Left renal pelvis (tissue), 4 donors: ENCODE measurements around the gene CPT1A. TPM values are rescaled to one million over a fixed set of nuclear protein-coding genes. Genes with fewer than 3 reads are reported as not detected.

Source experiments
- DNase-seq, 4 donors: peaks; one replicate each; pipeline ENCODE4 v3.0.0-alpha.2; 2013; ENCODE audit warnings: low read depth in 4 of 4, low spot score in 3 of 4
- polyA plus RNA-seq, 4 donors: library from polyadenylated mRNA; unstranded; fragments of 120-200 nt; gene quantifications; one replicate each; pipeline ENCODE4 v1.2.1, GENCODE V29; 2013; ENCODE audit not compliant: insufficient read length in 4 of 4

CPT1A gene
- polyA plus RNA-seq, 4 donors = 29.1 to 36.5 (median 32.5) TPM

DNA sequence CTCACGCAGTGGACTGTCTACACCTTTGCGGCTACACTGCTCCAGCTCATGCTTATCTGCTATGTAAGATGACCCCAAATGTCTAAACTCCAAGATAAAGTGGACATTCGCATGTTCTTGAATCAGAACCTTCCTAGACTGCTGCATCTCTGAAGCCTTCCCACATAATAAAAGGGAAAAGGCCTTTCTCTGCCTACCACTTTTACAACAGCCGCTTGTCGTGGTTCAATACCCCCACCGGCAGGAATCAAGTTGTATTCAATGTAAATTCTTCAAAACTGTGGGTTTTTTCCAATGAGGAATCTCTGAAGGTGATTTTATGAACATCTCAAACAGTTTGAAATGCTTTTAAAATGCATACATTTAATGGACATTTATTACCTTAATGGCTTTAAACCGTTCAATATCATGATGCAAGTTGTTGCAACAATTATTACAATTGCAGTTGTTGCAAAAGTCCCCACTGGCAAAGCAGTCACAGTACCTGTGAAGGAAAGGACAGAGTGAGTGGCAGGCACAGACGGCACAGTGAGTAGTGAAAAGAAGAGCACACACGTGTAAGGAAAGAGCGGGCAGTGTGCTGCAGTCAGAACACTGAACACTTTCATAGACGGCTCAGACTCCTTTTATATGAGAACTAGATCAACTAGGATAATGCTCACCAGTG, 126.1 kb downstream of the CPT1A start:
- no peak for DNase-seq

DNA sequence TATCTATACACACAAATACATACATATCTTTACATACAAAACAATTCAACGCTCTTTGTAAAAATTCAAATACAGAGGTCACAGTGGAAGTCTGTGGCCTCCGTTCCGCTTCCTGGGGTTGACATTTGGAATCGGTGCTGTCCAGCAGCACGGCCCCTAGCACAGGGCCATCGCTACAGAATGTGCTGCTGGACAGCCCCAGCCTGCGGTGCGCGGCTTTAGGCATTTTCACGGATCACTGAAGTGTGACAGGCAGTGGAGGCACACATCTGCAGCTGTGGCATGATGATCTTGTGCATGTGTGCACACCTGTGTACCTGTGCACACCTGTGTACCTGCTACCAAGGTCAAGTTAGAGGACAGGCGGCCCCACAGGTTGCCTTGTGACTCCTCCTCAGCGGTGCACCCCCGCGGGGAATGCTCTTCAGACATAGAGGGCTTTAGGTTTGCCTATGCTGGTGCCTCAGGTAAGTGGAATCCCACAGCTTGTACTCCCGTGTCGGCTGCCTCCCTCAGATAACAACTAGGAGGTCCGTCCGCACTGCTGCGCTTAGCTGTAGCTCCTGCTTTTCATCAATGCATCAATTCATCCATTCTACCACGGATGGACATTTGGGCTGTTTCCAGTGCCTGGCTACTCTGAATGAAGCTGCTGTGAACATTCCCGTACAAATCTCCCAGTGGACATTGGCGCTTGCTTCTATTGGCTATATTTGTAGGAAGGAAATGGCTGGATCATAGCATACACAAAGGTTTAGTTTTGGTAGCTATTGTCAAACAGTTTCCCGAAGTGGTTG, 127.5 kb downstream of the CPT1A start:
- peak in 3 of 4 donors; percentile 20 to 37 (median 23) for DNase-seq

DNA sequence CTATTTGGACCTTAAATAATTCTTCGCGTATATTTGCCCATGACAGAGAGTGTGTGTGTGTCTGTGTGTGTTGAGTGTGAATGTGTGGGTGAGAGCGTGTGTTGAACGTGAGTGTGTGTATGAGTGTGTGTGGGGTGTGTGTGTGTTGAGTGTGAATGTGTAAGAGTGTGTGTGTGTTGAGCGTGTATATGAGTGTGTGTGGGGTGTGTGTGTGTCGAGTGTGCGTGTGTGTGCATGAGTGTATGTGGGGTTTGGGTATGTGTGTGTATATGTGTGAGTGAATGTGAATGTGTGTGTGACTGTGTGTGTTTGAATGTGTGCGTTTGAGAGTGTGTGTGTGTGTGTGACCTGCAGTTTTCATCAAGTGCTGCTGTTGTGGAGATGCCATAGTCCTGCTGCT, 130.6 kb downstream of the CPT1A start:
- DNase-seq = no peak

DNA sequence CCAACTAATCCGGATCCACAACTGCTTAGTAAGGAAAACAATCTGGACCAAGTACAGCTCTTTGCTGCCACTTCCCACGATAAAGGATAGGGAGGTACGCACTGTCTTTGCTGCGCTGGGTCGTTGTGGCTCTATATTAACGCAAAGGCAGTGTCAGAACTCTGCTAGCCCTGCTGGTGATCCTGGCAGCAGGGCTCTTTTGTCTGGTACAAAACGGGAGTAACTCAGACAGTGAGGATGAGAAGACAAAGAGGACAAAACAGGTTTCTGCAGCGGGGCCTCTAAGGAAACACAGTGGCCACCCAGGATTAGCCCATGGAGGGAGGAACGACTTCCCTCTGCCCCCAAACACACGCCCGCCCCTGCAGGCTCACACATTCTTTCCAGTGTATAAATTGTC, 131.3 kb downstream of the CPT1A start:
- DNase-seq = no peak

DNA sequence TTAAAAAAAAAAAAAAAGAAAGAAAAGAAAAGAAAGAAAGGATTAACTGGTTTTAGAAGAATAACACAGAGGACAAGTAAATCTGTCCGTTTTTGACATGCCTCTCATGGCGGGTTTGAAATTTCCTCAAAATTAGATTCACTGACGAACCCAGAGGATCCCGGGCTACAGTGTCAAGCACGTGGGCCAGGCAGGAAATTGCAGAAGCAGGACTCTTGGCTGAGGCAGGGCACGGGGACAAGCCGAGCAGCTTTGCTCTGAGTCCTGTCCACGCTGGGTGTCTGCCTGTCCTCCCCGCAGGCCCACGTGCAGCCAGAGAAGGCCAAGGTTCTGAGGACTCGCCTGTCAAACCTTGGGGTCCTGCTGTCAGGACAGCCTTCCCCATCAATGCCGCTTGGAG, 132.7 kb downstream of the CPT1A start:
- no peak for DNase-seq

DNA sequence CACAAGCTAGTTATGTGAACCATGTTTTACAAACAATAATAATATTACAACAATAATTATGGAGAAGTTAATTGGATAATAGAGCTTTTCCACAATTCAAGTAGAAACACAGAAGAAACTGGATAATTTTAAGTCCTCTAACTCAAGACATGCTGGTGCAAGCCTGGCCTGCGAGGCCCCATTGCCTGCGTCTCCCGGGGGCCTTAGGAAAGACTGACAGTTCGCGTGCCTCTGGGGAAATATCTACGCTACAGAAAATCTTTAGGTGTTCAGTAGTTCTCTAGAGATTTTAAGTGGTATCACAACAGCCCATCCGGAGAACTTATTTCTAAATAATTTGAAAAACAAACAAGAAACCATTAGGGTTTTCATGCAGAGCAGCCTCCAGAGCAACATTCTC, 134.2 kb downstream of the CPT1A start:
- no peak for DNase-seq

DNA sequence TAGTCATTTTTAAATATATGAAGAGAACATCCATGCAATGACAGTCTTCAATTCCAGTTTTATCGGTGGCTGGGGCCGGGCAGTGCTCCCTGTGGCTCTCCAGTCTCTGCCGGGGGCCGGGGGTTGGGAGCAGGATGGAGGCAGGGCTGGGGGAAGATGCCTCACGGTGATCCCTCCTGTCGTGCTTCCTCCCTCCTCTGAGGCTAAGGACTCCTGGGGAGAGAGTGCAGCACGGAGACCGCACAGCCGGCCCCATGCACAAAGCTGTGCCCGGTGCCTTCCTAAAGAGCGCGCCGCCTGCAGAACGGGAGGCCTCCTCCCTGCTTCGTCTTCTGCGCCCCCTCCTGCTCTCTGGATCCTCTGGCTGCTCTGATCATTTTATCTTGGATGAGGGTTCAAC, 136.8 kb downstream of the CPT1A start:
- no peak for DNase-seq

Other genes starting within 250 kb of the CPT1A start
- 1 to 10 TPM in 2 of 4 donors, under 1 TPM in 2; 0.20 to 1.2 (median 0.76) TPM for gene GAL, start 157.4 kb downstream of the CPT1A start, polyA plus RNA-seq
- 10 to 100 TPM in 3 of 4 donors, 1 to 10 TPM in 1; 1.1 to 22.0 (median 17.1) TPM for gene TESMIN, start 90.4 kb downstream of the CPT1A start, polyA plus RNA-seq
- 10 to 100 TPM; 46.3 to 84.7 (median 68.4) TPM for gene MRPL21, start 61.9 kb upstream of the CPT1A start, polyA plus RNA-seq
- 10 to 100 TPM; 13.1 to 22.2 (median 15.9) TPM for gene IGHMBP2, start 62.0 kb upstream of the CPT1A start, polyA plus RNA-seq
- not detected for gene MRGPRD, start 139.1 kb upstream of the CPT1A start, polyA plus RNA-seq
- 10 to 100 TPM; 17.9 to 28.1 (median 20.8) TPM for gene MRGPRF, start 171.3 kb upstream of the CPT1A start, polyA plus RNA-seq
- 10 to 100 TPM in 3 of 4 donors, 1 to 10 TPM in 1; 9.1 to 20.5 (median 14.2) TPM for gene TPCN2, start 207.0 kb upstream of the CPT1A start, polyA plus RNA-seq